Peyer's patch (tissue), 4 donors: ENCODE results near the gene ROBO2.
"Not testable (repeated sequence)": the region's sequence is repeated elsewhere in the genome, so short reads cannot be mapped to it uniquely, and the experiment has no call there.

ENCODE experiments used
- CTCF ChIP-seq, 6 experiments: fragments of 450-650 bp in 4 of 6; fragments of 200-600 bp in 2 of 6; sonication (generic) in 1 of 6; IDR thresholded peaks; one replicate each; pipeline ENCODE4 v1.5.1; 2017 to 2019; ENCODE audit warnings: antibody characterized with exemption in 6 of 6, mild to moderate bottlenecking in 3 of 6, moderate library complexity in 1 of 6
- POLR2A ChIP-seq, 2 donors: fragments of 450-650 bp; IDR thresholded peaks; one replicate each; pipeline ENCODE4 v1.5.1; 2017; ENCODE audit warnings: antibody characterized with exemption in 2 of 2, mild to moderate bottlenecking in 2 of 2, moderate library complexity in 2 of 2

GRCh38 chr3:77410334-77410733, 370.4 kb downstream of the ROBO2 start:
- TF ChIP-seq CTCF, POLR2A (IDR thresholded peaks at IDR 0.05): not testable (repeated sequence)
